ENCODE results near the gene GRHL3.

Gene GRHL3

DNA sequence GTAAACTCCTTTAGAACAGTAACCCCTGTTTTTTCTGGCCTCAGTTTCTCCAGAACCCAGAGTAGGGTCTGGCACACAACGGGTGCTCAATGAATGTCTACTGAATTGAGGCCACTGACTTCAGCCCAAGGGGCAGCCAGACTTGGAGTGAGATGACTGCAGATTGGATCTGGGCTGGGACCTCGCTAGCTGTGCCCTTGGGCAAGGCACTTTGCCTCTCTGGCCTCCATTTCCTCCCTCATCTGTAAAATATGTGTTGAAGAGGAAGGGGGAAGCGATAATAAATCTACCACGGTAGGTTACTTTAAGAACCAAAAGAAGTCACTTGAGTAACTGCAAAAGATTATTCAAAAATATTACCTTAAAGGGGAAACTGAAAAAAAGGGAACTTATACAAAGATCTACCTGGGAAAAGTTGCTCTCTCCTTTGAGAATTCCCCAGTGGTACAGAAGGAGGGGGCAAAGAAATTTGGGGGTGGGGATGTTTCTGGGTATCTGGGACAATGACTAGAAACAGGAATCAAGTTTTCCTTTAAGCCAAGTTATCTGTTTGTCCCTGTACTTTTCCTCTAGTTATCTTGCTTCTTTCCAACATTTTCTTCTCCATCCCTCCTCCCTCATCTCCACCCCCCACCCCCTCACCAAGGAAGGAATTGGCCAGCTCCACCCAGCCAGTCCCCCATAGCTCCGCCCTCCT, 394 bp upstream of the GRHL3 start:
- DNase-seq = no peak

DNA sequence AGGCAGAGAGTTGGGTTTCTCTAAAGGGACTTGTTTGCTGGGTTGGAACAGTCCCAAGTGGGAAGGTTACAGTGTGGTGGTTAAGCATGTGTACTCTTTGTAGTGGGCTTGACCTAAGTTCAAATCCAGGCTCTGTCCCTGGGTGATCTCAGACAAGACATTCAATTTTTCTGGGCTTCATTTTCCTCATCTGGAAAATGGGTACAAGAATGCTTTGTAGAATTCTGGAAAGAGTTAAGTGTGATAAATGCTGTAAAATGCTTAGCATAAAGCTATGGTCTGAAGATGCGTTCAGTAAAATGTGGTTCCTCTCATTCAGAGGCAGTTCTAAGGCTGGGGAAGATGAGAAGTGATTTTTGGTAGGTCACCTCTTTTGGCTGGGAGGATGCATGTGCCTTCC, 805 bp downstream of the GRHL3 start:
- DNase-seq = no peak

DNA sequence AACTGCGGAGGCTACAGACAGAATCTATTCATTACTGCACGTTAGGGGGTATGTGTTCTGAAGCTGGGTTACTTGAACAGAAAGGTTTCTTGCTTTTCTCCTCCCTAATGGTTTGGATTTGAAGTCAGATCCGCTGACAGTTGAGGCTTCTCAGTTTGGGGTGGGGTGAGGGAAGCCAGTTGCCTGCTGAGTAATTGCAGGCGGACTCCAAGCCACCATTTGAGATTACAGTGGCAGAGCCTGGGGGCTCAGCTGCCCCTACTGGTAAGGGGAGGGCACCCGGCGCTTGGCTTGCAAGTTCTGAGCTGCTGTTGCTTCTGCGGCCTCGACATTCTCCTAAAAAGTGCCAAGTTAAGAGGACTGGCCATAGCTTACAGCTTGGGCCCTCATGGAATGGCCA, 2.0 kb downstream of the GRHL3 start:
- no peak for DNase-seq

DNA sequence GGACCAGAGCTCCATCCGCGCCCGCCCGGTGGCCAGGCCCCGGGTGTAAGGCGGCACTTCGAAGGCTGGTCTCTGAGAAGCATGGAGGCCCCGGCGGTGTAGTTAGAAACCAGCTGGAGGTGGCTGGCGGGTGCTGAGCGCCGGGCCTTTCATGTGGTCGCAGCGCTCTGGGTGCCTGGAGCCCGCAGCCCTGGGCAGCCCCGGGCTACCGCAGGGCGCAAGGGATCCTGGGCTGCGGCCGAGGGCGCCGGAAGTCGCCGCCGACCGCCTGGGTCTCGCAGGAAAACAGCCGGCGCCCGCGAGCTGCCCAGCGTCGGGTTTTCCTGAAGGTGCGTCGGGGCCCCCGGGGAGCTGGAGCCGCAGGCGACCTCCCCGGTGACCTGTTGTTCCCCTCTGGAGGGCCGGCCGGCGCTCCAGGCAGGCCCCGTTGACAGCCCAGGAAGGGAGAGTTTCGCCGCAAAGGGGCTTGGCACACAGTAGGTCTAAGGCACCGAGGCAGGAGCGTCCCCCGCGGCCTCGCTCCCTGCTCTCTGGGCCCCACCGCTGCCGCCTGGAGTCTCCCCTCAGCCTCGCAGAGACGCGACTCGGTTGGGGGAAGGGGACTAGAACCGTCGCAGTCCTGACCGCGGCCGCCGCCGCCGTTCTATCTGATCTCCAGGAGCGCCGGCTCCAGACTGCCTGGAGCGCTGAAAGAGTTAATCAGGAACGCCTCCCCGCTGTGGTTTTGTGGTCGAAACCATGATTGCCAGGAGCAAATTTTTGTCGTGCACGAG, 2.7 kb downstream of the GRHL3 start:
- no peak for DNase-seq

- no peak for DNase-seq
Observed at GRCh38 chr1:24322470-24323177, 3.5 kb downstream of the GRHL3 start.

GRCh38 chr1:24323281-24323680, 4.1 kb downstream of the GRHL3 start:
- no peak for DNase-seq

- DNase-seq = no peak
Observed at GRCh38 chr1:24324903-24325302, 5.7 kb downstream of the GRHL3 start.

GRCh38 chr1:24325587-24326449, 6.7 kb downstream of the GRHL3 start:
- DNase-seq = no peak

DNA sequence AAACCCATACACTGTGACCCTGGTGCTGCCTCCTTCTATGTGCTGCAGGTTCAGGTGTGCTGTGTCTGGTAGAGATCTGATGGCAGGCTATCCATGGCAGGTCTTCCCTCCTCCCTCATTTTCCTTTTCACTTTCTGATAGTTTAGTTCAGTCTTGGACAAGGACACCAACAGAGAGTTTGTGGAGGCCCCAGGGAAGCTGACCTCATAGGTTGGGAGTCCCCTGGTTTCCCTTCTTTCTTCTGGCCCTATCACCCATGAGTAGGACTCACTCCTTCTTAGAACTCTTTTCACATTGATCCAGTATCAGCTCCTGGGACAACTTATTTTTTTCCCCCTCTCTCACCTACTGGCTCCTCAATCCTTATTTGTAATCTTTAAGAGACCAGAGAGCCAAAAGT, 8.3 kb downstream of the GRHL3 start:
- no peak for DNase-seq

DNA sequence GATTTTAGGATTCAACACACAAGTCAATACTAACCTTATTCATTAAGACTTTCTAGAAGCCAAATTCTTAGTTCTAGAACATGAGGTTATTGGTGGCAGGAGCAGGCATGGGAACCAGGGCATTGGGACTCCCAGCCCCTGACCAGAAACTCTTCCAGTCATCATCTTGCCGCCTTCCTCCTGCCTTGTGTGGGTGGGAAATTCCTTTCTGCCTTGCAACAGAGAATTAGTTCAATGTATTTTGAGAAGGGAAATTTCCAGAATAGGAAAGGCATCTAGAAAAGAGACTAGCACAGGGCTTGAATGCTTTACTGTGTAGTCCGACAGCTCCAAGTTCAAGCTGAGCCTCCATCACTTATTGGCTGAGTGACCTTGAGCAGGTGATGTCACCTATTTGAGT, 8.7 kb downstream of the GRHL3 start:
- no peak for DNase-seq

DNA sequence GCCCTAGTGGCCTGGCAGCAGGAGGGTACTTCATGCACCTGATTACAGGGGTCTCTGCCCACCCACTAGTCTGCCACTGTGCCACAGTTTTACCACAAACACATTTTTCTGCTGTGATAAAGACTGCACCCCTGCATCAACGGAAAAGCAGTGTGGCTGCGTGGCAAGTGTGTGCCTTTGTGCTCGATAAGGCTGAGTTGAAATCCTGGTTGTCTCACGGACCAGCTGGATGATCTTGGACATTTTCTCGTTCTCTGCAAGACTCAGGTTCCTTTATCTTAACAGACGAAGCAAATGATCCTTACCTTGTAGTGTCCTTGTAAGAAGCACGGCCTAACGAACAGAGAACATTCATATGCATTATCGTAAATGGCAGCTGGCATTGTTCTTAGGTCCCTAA, 10.2 kb downstream of the GRHL3 start:
- DNase-seq = no peak

DNA sequence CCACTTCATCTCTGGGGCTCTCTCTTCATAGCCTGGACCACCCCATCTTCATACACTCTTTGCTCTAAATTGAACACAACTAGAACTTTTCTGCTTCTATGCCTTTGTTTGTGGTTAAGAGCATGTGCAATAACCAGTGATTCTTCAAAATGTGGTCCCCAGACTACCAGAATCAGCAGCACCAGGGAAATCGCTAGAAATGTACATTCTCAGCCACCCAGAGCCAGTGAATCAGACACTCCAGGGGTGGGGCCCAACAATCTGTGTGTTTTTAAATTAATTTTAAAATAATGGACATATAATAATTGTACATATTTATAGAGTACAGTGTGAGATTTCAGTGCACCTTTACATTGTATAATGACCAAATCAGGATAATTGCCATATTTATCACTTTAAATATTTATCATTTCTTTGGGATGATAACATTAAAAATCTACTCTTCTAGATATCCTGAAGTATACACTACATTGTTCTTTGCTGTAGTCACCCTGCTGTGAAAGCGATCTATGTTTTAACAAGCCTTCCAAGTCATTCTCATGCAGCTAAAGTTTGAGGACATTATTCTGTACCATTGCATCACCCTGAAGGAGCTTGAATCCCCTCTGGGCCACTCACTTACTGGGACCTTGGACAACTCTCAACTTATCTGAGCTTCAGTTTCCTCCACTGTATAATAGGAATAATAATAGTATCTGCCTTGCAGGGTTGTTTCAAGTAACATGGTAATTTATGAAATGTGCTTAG, 10.8 kb downstream of the GRHL3 start:
- no peak for DNase-seq

DNA sequence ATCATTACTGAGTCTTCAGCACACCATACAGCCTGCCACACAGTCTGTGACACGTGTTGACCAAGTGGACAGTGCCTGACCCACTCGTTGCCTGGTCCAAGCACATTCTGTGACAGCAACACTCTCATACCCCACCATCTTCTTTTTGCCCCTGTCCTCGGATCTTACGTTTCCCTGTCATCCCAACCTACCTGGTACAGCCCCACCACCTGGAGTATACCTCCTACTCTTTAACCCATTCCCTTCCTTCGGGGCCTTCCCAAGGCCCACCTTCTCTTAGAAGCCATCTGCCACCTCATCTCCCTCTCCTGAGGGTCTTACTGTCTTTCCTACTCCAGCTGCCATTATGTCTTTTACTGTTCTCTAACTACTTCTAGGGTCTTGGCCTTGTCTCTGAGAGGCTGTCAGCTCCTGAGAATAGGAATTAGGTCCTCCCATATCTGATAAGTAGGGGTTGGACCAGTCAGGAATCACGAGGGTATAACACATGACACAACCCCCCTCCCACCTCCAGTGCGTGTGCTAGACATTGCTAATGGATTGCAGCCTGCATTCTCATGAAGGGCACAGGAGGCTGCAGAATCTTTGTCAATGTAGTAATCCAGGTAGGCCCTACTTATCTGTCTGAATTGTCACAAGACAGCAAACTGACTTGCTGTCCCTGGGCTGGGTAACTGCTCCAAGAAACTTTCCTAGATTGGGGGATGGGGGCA, 13.0 kb downstream of the GRHL3 start:
- DNase-seq = no peak

- no peak for DNase-seq
Observed at GRCh38 chr1:24336075-24336474, 16.9 kb downstream of the GRHL3 start.

GRCh38 chr1:24337455-24337854, 18.3 kb downstream of the GRHL3 start:
- DNase-seq = no peak

GRCh38 chr1:24338447-24338846, 19.3 kb downstream of the GRHL3 start:
- DNase-seq = no peak

DNA sequence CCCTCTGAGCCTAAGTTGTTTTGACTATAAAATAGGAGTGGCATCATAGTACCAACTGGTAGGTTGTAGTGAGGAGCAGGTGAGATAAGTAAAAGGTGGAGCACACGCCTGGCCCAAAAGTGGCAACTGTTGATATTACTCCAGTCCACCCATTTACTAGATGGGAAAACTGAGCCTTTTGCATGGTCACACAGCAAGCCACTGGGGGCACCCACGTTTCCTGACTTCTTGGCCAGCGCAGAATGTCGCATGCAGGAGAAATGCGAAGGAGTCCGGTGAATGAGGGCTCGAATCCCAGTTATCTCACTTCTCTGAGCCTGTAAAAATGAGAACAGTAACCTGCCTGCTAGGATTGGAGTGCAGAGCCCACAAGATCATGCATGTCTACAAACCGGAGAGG, 20.8 kb downstream of the GRHL3 start:
- no peak for DNase-seq

DNA sequence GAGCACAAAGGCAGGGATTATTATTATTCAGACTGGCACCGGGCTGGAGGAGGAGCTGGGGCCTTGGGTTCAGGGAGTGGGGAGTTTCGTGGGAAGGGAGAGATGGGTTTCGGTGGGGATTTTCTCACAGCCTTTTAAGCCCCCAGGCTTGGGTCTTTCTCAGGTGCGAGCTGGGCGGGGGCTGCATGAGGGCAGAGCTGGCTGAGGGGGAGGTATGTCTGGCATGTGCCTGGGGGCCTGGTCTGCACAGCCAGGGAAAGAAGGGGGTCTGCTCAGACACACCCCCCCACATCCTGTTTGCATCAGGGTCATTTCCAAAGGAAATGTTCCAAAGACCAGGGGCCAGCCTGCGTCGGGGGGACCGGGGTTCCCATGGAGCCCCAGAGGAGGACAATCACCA, 21.6 kb downstream of the GRHL3 start:
- no peak for DNase-seq

DNA sequence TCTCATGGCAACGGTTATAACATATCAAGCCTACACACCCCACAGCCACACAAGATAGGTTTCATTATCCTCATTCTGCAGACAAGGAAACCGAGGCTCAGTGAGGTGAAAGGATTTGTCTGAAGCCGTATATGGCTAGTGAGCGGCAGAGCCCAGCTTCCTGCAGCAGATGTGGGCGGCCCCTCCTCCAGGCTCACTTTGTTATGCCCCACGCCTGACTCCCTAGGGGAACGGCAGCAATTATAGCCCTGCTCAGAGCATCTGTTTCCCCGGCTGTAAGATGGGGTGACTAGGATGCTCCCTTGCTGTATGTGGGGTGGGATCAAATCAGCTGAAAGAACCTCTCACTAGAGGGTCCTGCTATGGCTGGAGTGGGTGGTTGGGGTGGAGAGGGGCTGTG, 22.1 kb downstream of the GRHL3 start:
- DNase-seq = no peak

DNA sequence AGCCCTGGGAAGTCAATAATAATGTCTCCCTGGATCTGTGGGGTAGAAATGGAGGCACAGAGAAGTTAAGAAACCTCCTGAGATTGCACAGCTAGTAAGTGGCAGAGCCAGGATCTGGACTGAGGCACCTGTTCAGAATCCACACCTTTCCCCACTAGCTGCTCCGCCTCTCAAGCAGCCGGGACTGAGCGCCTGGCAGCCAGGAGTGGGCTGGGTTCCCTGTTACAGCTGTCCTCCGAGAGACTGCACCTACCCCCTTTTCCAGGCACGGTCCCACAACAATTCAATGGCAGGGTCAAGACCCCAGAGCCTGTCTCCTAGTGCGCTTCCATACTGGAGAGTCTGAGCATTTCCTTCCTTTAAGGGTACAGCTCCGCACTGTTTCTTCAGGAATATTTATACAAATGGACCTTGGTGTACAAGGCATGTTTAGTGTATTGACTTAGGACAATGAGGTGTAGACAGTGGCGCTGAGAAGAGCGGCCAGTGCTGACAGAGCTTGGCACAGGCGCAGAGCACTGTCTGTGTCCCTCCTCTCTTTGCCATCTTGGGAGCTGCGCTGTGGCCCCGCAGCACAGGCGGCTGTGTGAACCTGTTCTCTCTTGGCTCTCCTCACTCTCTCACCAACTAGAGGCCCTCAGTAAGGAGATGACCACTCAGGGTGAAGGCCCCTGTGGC, 24.4 kb downstream of the GRHL3 start:
- DNase-seq = no peak

DNA sequence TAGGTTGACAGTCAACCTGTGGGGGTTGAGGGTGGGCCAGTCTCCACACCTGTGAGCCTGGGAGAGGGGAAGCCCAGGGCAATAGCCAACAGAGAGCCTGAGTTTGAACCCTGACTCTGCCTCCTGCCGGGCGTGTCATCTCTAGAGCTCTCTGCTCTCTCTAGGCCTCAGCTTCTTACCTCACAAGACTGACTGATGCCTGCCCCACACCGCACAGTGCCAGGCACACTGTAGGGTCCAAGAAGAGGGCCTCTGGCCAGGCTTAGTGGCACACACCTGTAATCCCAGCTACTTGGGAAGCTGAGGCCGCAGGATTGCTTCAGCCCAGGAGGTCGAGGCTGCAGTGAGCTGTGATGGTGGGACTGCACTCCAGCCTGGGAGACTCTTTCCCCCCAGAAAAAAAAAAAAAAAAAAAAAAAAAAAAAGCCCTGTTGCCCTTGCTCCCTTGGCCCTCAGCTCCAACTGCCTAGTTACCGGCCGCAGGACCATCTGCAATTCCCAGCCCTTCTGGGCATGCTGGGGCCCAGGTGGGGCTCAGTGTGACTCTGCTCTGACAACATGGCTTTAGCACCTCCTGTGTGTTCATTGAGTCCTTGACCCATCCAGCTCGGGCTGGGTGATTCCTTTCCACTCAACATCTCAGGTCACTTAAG, 25.1 kb downstream of the GRHL3 start:
- DNase-seq = no peak
